GM21723 (cell line): ENCODE measurements around the gene MSL1.

Source experiments
- ATAC-seq: cut with Tn5 transposase; IDR thresholded peaks from one replicate; pipeline ENCODE4 v1.9.1; 2021; ENCODE audit warnings: mild to moderate bottlenecking, moderate library complexity; ENCODE audit not compliant: unreplicated experiment

The MSL1 gene

DNA sequence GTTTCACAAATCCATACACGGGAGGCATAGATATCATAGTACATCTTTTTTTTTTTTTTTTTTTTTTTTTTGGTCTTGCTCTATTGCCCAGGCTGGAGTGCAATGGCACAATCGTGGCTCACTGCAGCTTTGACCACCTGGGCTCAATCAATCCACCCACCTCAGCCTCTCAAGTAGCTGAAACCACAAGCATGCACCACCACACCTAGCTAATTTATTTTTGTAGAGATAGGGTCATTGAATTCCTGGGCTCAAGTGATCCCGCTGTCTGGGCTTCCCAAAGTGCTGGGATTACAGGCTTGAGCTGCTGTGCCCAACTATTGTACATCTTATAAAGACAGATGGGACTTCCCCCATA is 52.0 kb downstream of the MSL1 start:
- no peak for ATAC-seq

- no peak for ATAC-seq
Measured at GRCh38 chr17:40174514-40174913, 52.7 kb downstream of the MSL1 start.

GRCh38 chr17:40175928-40176753 is 54.4 kb downstream of the MSL1 start:
- ATAC-seq: no peak

DNA sequence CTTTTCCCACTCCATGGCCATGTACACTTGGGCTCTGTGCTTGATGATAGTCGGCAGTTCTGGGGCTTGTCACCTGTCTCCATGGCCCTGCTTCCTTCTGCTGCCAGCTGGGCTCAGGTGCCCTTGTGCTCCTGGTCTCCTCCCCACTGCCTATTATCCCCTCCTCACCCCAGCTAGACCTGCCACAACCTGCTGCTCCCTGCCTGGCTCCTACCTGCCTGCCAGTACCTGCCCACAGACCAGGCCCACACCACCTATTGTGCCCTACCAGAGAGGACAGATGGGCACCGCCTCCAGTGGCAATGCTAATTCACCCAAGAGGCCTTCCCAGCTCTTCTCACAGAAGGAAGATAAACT is 55.0 kb downstream of the MSL1 start:
- no peak for ATAC-seq

DNA sequence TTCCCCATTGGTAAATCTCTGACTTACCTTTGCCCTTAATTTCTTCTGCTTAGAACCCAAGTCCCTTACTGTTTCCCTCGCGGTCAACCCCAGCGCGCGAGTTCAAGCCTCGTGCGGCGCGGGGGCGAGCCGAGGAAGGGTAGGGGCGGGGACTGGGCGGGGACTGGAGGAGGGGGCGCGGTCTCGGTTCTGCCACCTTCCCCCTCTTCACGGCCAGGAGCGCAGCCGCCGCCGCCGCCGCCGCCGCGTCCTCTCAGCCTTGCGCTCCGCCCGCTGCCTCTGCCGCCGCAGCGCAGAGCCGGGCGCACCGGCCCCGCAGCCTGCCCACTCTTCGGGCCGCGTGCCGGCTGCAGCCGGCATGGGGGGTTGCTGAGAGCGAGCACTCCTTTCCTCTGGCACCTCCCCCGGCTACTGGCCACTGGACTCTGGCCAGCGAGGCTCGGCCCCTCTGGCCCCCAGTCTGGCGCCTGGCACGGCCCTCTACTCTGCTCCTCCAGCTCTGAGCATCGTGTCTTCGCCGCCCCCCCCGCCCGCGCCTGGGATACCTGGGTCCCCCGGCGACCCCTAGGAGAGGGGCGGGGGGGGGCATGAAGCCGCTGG is 55.6 kb downstream of the MSL1 start, which contains the start of gene RAPGEFL1:
RAPGEFL1 (plus strand) TSS at position 196 of the 600 bp plus-strand sequence; CDS start at position 588, 392 bp downstream.
- peak; percentile 61 for ATAC-seq

DNA sequence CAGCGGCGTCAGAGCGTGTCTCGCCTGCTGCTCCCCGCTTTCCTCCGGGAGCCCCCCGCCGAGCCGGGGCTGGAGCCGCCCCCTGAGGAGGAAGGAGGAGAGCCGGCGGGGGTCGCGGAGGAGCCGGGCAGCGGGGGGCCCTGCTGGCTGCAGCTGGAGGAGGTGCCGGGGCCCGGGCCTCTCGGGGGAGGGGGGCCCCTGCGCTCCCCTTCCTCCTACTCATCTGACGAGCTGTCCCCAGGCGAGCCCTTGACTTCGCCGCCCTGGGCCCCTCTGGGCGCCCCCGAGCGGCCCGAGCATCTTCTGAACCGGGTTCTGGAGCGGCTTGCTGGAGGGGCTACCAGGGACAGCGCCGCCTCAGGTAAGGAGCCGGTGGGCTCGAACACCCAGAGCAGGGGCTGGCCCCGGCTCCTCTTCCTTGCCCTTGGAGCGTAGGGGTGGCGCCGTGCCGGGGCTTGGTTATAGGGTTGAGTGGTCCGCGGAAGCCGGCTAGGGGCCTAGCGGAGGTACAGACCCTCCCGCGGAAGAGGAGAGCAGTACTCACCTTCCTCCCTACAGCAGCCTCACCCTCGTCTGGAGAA is 56.3 kb downstream of the MSL1 start:
- no peak for ATAC-seq

GRCh38 chr17:40178660-40179059 is 56.9 kb downstream of the MSL1 start:
- ATAC-seq: no peak

- no peak for ATAC-seq
Measured at GRCh38 chr17:40179923-40180659, 58.3 kb downstream of the MSL1 start.

DNA sequence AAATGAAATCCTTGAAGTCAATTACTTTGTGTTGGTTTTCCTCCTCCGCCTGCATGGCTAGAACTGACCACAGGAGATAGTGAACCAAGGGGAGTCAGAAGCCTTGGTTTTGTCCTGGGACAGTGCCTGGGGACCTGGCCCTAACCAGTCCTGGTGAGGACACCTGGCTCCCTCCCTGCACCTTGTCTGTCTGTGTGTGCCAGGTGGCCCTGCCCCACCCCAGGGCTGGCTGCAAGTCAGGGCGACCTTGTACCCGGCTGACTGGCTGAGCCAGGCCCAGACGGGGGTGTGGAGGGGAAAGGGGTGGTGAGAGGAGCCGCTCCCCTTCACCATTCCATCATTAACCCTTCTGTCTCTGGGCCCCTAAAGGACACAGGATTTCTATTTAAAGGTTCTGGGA is 58.9 kb downstream of the MSL1 start:
- no peak for ATAC-seq

DNA sequence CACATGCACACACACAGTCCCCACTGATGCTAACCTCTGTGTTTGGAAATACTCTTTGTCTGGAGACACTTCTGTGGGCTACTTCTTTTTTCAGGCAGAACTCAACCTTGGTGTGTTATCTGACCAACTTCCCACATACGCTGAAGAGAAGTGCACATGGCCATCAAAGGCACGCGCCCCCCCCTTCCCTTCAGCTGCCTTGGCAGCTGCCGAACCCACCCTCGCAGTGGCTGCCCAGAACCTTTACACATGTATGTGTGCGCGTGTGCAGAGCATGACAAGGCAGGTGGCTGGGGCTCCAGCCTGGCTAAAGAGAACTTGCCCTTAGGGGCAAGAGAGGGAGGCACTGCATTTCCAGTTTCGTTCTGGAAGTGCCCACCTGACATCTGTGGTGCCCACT is 59.4 kb downstream of the MSL1 start:
- ATAC-seq: no peak

- no peak for ATAC-seq
Measured at GRCh38 chr17:40182606-40183005, 60.8 kb downstream of the MSL1 start.
